Measurements from ENCODE around the gene AFF3. TPM values are rescaled to one million over a fixed set of nuclear protein-coding genes. Genes with fewer than 3 reads are reported as not detected.
"Not testable (repeated sequence)": the region's sequence is repeated elsewhere in the genome, so short reads cannot be mapped to it uniquely, and the experiment has no call there.

The AFF3 gene
- total RNA-seq, 5 donors from 2014 or later (not counting 1 experiment from before 2014, with no cell fraction given), result 9.9 to 23.5 (median 11.5) TPM

DNA sequence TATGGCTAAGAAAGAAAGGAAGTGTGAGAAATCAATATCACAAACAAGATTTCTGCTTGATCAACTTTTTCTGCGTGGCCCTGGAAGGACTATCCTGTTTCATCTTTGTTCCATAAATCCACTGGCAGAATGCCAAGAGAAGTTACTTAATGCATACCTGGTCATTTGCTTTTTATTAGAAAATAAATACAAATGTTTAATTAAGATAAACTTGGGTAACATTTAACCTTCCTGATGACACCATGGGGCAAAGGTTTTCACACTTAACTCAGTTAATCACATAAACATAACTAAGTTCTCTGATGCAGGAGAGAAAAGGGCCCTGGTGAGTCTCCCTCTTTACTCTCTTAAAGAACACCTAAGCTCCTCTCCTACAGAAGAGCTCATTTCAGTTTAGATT, 203.3 kb downstream of the AFF3 start:
- no peaks in the 10 kb centered on the region for H3K27me3 ChIP-seq (replicated peaks in 1 of 2; ENCODE audit: control insufficient read depth in 2 of 2, extremely low read depth in 1 of 2, insufficient read depth in 2 of 2, low read length in 1 of 2)
- H3K4me3 Mint-ChIP-seq, result no peak overlapping the region
- H3K4me1 Mint-ChIP-seq, result no peaks in the 10 kb centered on the region
- H3K36me3 Mint-ChIP-seq, result peaks cover 16% of the 10 kb centered on the region
- CTCF ChIA-PET, result no interaction called here
- no peak overlapping the region for H3K27ac ChIP-seq (ENCODE audit: low read length)
- POLR2A ChIA-PET, result no interaction called here
- no peaks in the 10 kb centered on the region for H3K9me3 ChIP-seq
- H3K27me3 Mint-ChIP-seq, result no peaks in the 10 kb centered on the region
- no peaks in the 10 kb centered on the region for H3K9me3 Mint-ChIP-seq
- no CpG with 5 or more reads among the region's 1 CpG for WGBS (ENCODE audit: insufficient coverage)
- ATAC-seq (replicated peaks in 1 of 4), result no peak
- H3K4me1 ChIP-seq (ENCODE audit: control insufficient read depth in 1 of 2, extremely low read depth in 1 of 2, insufficient read depth in 2 of 2, low read length in 2 of 2), result no peaks in the 10 kb centered on the region
- H3K27ac Mint-ChIP-seq, result no peak overlapping the region
- H3K36me3 ChIP-seq (ENCODE audit: control insufficient read depth in 2 of 2, extremely low read depth in 1 of 2, insufficient read depth in 1 of 2, low read length in 1 of 2), result peaks cover 0 to 5% of the 10 kb centered on the region in 2 donors
- no peak overlapping the region for H3K4me3 ChIP-seq (ENCODE audit: control insufficient read depth in 1 of 2, extremely low read depth in 1 of 2, low read length in 1 of 2)
- no peak for DNase-seq

DNA sequence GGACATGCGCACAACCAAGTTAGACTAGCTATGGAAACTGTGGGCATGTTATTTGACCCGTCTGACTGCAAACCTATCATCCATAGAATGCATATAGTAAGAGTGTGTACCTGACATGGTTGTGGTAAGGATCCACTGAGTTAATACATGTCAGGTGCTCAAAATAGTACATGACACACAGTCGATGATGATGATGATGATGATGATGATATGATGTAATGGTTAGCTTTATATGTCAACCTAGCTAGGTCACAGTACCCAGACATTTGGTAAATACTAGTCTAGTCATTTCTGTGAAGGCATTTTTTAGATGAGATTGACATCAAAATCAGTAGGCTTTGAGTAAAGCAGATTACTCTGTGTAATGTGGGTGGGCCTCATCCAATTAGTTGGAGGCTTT, 204.1 kb downstream of the AFF3 start:
- Mint-ChIP-seq H3K4me3 (no peak overlapping the region), H3K9me3 (no peaks in the 10 kb centered on the region), H3K27me3 (no peaks in the 10 kb centered on the region), H3K36me3 (peaks cover 23% of the 10 kb centered on the region), H3K27ac (no peak overlapping the region), H3K4me1 (no peaks in the 10 kb centered on the region)
- no CpG with 5 or more reads among the region's 3 CpGs for WGBS (ENCODE audit: insufficient coverage)
- ChIA-PET CTCF (interaction anchor here in 1 of 2 donors (0.6 kb wide), 1 partner anchor 385 kb away, joined by 3 read pairs; no protein-coding TSS in a partner anchor), POLR2A (no interaction called here)
- H3K4me3 ChIP-seq (ENCODE audit: control insufficient read depth in 1 of 2, extremely low read depth in 1 of 2, low read length in 1 of 2), result no peak overlapping the region
- peaks cover 0 to 8% of the 10 kb centered on the region in 2 donors for H3K36me3 ChIP-seq (ENCODE audit: control insufficient read depth in 2 of 2, extremely low read depth in 1 of 2, insufficient read depth in 1 of 2, low read length in 1 of 2)
- ATAC-seq (replicated peaks in 1 of 4) (no peak), DNase-seq (no peak)
- H3K27me3 ChIP-seq (replicated peaks in 1 of 2; ENCODE audit: control insufficient read depth in 2 of 2, extremely low read depth in 1 of 2, insufficient read depth in 2 of 2, low read length in 1 of 2), result no peaks in the 10 kb centered on the region
- no peaks in the 10 kb centered on the region for H3K4me1 ChIP-seq (ENCODE audit: control insufficient read depth in 1 of 2, extremely low read depth in 1 of 2, insufficient read depth in 2 of 2, low read length in 2 of 2)
- no peak overlapping the region for H3K27ac ChIP-seq (ENCODE audit: low read length)
- no peaks in the 10 kb centered on the region for H3K9me3 ChIP-seq

DNA sequence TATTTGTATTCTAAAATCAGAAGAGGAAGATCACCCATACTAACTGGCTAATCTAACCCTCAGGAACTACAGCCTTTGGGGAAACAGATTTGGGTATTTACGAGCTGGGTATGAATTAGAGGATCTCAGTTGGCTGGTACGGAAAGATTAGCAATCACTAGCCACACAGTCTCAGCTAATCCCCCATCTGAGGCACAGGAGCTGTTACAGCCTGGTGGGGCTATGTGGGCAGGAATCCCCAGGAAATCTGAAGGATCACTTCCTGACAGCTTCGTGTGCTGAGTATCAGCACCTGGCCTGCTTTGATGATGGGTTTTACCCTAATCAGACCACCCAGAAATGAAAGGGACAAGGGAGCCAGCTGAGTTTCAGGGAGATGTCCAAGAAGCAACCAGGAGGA, 206.3 kb downstream of the AFF3 start:
- H3K4me1 ChIP-seq (ENCODE audit: control insufficient read depth in 1 of 2, extremely low read depth in 1 of 2, insufficient read depth in 2 of 2, low read length in 2 of 2), result no peaks in the 10 kb centered on the region
- no peaks in the 10 kb centered on the region for H3K27me3 ChIP-seq (replicated peaks in 1 of 2; ENCODE audit: control insufficient read depth in 2 of 2, extremely low read depth in 1 of 2, insufficient read depth in 2 of 2, low read length in 1 of 2)
- peaks cover 0 to 5% of the 10 kb centered on the region in 2 donors for H3K36me3 ChIP-seq (ENCODE audit: control insufficient read depth in 2 of 2, extremely low read depth in 1 of 2, insufficient read depth in 1 of 2, low read length in 1 of 2)
- no peaks in the 10 kb centered on the region for H3K9me3 ChIP-seq
- Mint-ChIP-seq H3K9me3 (no peaks in the 10 kb centered on the region), H3K27ac (no peak overlapping the region), H3K36me3 (peaks cover 23% of the 10 kb centered on the region), H3K27me3 (no peaks in the 10 kb centered on the region), H3K4me1 (no peaks in the 10 kb centered on the region), H3K4me3 (no peak overlapping the region)
- ChIA-PET POLR2A (no interaction called here), CTCF (interaction anchor here in 1 of 2 donors (0.6 kb wide), 1 partner anchor 1226 kb away, joined by 4 read pairs; no protein-coding TSS in a partner anchor)
- ATAC-seq (replicated peaks in 1 of 4) (no peak), DNase-seq (no peak)
- no peak overlapping the region for H3K27ac ChIP-seq (ENCODE audit: low read length)
- no CpG with 5 or more reads among the region's 3 CpGs for WGBS (ENCODE audit: insufficient coverage)
- H3K4me3 ChIP-seq (ENCODE audit: control insufficient read depth in 1 of 2, extremely low read depth in 1 of 2, low read length in 1 of 2), result no peak overlapping the region

DNA sequence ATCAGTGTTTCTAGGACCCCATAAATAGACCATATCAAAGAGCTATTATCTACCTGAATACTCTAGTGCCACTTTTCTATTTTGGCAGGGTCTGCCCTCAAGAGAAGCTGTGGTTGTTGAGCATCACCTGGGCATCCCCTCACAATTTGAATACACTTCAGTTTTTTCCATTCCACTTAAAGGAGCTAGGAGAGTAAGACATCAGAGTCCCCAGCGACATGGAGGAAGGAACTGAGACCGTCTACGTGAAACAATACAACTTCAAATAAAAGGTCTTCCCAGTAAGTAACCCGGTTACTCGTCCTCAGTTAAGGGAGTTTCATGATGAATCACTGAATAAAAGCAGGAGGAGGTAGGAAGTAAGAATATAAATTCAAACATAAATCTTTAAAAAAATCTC, 206.7 kb downstream of the AFF3 start:
- Mint-ChIP-seq H3K9me3 (no peaks in the 10 kb centered on the region), H3K4me1 (no peaks in the 10 kb centered on the region), H3K27me3 (no peaks in the 10 kb centered on the region), H3K36me3 (peaks cover 23% of the 10 kb centered on the region), H3K4me3 (no peak overlapping the region), H3K27ac (no peak overlapping the region)
- no peaks in the 10 kb centered on the region for H3K9me3 ChIP-seq
- H3K27me3 ChIP-seq (replicated peaks in 1 of 2; ENCODE audit: control insufficient read depth in 2 of 2, extremely low read depth in 1 of 2, insufficient read depth in 2 of 2, low read length in 1 of 2), result no peaks in the 10 kb centered on the region
- no peaks in the 10 kb centered on the region for H3K4me1 ChIP-seq (ENCODE audit: control insufficient read depth in 1 of 2, extremely low read depth in 1 of 2, insufficient read depth in 2 of 2, low read length in 2 of 2)
- ATAC-seq (replicated peaks in 1 of 4) (no peak), DNase-seq (no peak)
- CTCF ChIA-PET, result interaction anchor here in 1 of 2 donors (0.6 kb wide), 1 partner anchor 1226 kb away, joined by 4 read pairs; no protein-coding TSS in a partner anchor
- POLR2A ChIA-PET, result no interaction called here
- peaks cover 0 to 5% of the 10 kb centered on the region in 2 donors for H3K36me3 ChIP-seq (ENCODE audit: control insufficient read depth in 2 of 2, extremely low read depth in 1 of 2, insufficient read depth in 1 of 2, low read length in 1 of 2)
- WGBS (ENCODE audit: insufficient coverage), result no CpG with 5 or more reads among the region's 5 CpGs
- H3K4me3 ChIP-seq (ENCODE audit: control insufficient read depth in 1 of 2, extremely low read depth in 1 of 2, low read length in 1 of 2), result no peak overlapping the region
- no peak overlapping the region for H3K27ac ChIP-seq (ENCODE audit: low read length)

DNA sequence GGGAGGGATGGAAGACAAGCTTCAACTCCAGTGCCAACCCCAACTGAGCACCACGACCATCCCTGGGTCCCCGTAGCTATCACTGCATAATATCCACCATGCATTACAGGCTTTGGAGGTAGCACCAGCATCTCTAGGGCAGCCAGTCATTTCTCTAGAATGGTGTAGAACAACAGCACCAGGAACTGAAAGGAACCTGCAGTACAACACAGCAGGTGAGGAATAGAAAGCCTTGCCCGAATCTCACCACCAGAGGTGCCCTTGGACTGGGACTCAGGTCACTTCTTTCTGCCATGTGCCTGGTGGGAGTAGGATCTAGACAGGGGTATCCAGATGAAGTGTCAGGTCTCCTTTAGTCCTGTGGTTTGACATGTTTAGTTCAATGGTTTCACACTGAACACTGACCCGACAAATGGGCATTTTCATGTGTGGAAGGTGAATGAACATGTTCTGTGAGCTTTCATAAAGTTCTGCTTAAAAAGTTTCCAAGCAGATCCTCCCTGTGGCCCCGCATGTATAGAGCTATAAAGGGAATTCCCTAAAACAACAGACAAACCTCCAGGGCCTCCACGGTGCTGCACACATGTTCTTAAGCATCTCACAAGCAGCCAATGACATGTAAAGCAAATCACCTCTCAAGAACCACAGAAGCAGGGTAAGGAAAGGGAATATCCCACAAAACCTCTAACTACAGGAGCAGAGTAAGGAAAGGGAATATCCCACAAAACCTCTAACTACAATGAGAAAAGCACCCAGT, 208.3 kb downstream of the AFF3 start:
- no peaks in the 10 kb centered on the region for H3K27me3 Mint-ChIP-seq
- Histone ChIP-seq H3K4me1 (ENCODE audit: control insufficient read depth in 1 of 2, extremely low read depth in 1 of 2, insufficient read depth in 2 of 2, low read length in 2 of 2) (no peaks in the 10 kb centered on the region), H3K9me3 (no peaks in the 10 kb centered on the region), H3K27ac (ENCODE audit: low read length) (no peak overlapping the region), H3K27me3 (replicated peaks in 1 of 2; ENCODE audit: control insufficient read depth in 2 of 2, extremely low read depth in 1 of 2, insufficient read depth in 2 of 2, low read length in 1 of 2) (no peaks in the 10 kb centered on the region), H3K36me3 (ENCODE audit: control insufficient read depth in 2 of 2, extremely low read depth in 1 of 2, insufficient read depth in 1 of 2, low read length in 1 of 2) (peaks cover 0 to 5% of the 10 kb centered on the region in 2 donors), H3K4me3 (ENCODE audit: control insufficient read depth in 1 of 2, extremely low read depth in 1 of 2, low read length in 1 of 2) (no peak overlapping the region)
- H3K27ac Mint-ChIP-seq, result no peak overlapping the region
- ATAC-seq (replicated peaks in 1 of 4) (no peak), DNase-seq (no peak)
- H3K9me3 Mint-ChIP-seq, result no peaks in the 10 kb centered on the region
- POLR2A ChIA-PET, result interaction anchor here in 1 of 2 donors (0.6 kb wide), 1 partner anchor 25 kb away, joined by 9 read pairs; no protein-coding TSS in a partner anchor
- H3K4me1 Mint-ChIP-seq, result no peaks in the 10 kb centered on the region
- peaks cover 23% of the 10 kb centered on the region for H3K36me3 Mint-ChIP-seq
- 100% methylated on average over 1 of the region's 6 CpGs for WGBS (ENCODE audit: insufficient coverage)
- CTCF ChIA-PET, result no interaction called here
- H3K4me3 Mint-ChIP-seq, result no peak overlapping the region

DNA sequence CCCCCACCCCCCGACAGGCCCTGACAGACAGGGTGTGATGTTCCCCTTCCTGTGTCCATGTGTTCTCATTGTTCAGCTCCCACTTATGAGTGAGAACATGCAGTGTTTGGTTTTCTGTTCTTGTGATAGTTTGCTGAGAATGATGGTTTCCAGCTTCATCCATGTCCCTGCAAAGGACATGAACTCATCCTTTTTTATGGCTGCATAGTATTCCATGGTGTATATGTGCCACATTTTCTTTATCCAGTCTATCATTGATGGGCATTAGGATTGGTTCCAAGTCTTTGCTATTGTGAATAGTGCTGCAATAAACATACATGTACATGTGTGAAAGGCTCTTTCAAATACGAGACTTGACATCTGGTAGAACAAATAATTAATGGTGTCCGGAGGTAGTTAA, 208.9 kb downstream of the AFF3 start:
- H3K4me3 ChIP-seq (ENCODE audit: control insufficient read depth in 1 of 2, extremely low read depth in 1 of 2, low read length in 1 of 2); CTCF ChIA-PET; H3K27ac ChIP-seq (ENCODE audit: low read length); H3K4me3 Mint-ChIP-seq; DNase-seq; H3K27ac Mint-ChIP-seq; H3K9me3 ChIP-seq; H3K4me1 ChIP-seq (ENCODE audit: control insufficient read depth in 1 of 2, extremely low read depth in 1 of 2, insufficient read depth in 2 of 2, low read length in 2 of 2); H3K36me3 ChIP-seq (ENCODE audit: control insufficient read depth in 2 of 2, extremely low read depth in 1 of 2, insufficient read depth in 1 of 2, low read length in 1 of 2); H3K27me3 ChIP-seq (replicated peaks in 1 of 2; ENCODE audit: control insufficient read depth in 2 of 2, extremely low read depth in 1 of 2, insufficient read depth in 2 of 2, low read length in 1 of 2); H3K9me3 Mint-ChIP-seq; ATAC-seq (replicated peaks in 1 of 4); H3K4me1 Mint-ChIP-seq; H3K27me3 Mint-ChIP-seq: not testable (repeated sequence)
- no CpG with 5 or more reads among the region's 3 CpGs for WGBS (ENCODE audit: insufficient coverage)
- H3K36me3 Mint-ChIP-seq, result peaks cover 23% of the 10 kb centered on the region
- POLR2A ChIA-PET, result interaction anchor here in 1 of 2 donors (0.6 kb wide), 1 partner anchor 25 kb away, joined by 9 read pairs; no protein-coding TSS in a partner anchor

Measured in T-cell (primary cell).